Breast epithelium (tissue), 4 donors: ENCODE results near the gene GLRA1. TPM values are rescaled to one million over a fixed set of nuclear protein-coding genes. Genes with fewer than 3 reads are reported as not detected.

Source experiments
- DNase-seq, 2 donors: peaks; one replicate each; pipeline ENCODE4 v3.0.0-alpha.2; 2019; ENCODE audit warnings: low spot score in 2 of 2
- H3K27ac ChIP-seq, 2 donors: fragments of 200-600 bp; sonication (generic) in 1 of 2; one replicate each; pipeline ENCODE4 v1.5.1; 2016 to 2019; ENCODE audit warnings: mild to moderate bottlenecking in 1 of 2
- H3K27me3 ChIP-seq, 2 donors: fragments of 200-600 bp; sonication (generic) in 1 of 2; one replicate each; pipeline versions ENCODE4 v1.5.1 to v1.6.0; 2017 to 2019; ENCODE audit warnings: control low read depth in 1 of 2, mild to moderate bottlenecking in 1 of 2
- H3K36me3 ChIP-seq: fragments of 200-600 bp; one replicate; pipeline ENCODE4 v1.5.1; 2019
- H3K4me1 ChIP-seq, 2 donors: fragments of 200-600 bp; sonication (generic); one replicate each; pipeline ENCODE4 v1.5.1; 2016 to 2019; ENCODE audit warnings: control low read depth in 1 of 2
- H3K4me3 ChIP-seq, 3 donors: fragments of 200-600 bp; sonication (generic); 1 replicate in 2 of 3; 2 replicates in 1 of 3; pipeline ENCODE4 v1.5.1; 2016 to 2019; ENCODE audit warnings: mild to moderate bottlenecking in 3 of 3, moderate library complexity in 2 of 3
- H3K9me3 ChIP-seq, 2 donors: fragments of 200-600 bp; sonication (generic) in 1 of 2; one replicate each; pipeline ENCODE4 v1.5.1; 2016 to 2019; ENCODE audit warnings: control low read depth in 1 of 2
- CTCF ChIP-seq, 3 donors: fragments of 450-650 bp; IDR thresholded peaks; one replicate each; pipeline ENCODE4 v1.5.1; 2016 to 2017; ENCODE audit warnings: antibody characterized with exemption in 3 of 3, mild to moderate bottlenecking in 3 of 3, moderate library complexity in 3 of 3
- POLR2A ChIP-seq: fragments of 450-650 bp; IDR thresholded peaks from one replicate; pipeline ENCODE4 v1.6.1; 2016; ENCODE audit warnings: antibody characterized with exemption, mild to moderate bottlenecking, moderate library complexity
- POLR2AphosphoS5 ChIP-seq, 3 donors: sonication (generic); formaldehyde crosslinking; IDR thresholded peaks; one replicate each; pipeline ENCODE4 v1.6.1; 2017; ENCODE audit warnings: antibody characterized with exemption in 3 of 3
- intact Hi-C: fragments of 100-400 bp; cut with DNase I; formaldehyde crosslinking; loops from one replicate; pipeline ENCODE4 v1.15.1; 2023; ENCODE audit warnings: low total_unique reads
- total RNA-seq, 3 donors: library from RNA; depleted of rRNA; stranded (reverse); fragments of >200 nt; gene quantifications; one replicate each; pipeline ENCODE4 v1.1.0, GENCODE V29; 2016

GLRA1 gene
- total RNA-seq, 3 donors from 2014 or later = not detected

- H3K4me3 ChIP-seq = no peak overlapping the region
- TF ChIP-seq CTCF (IDR thresholded peaks at IDR 0.05) (no peak), POLR2AphosphoS5 (IDR thresholded peaks at IDR 0.05) (no peak), POLR2A (no peak)
- DNase-seq = no peak
- no peaks in the 10 kb centered on the region for H3K27me3 ChIP-seq
- H3K27ac ChIP-seq = no peak overlapping the region
- H3K4me1 ChIP-seq = no peaks in the 10 kb centered on the region
- H3K36me3 ChIP-seq = no peaks in the 10 kb centered on the region
- no peaks in the 10 kb centered on the region for H3K9me3 ChIP-seq
- intact Hi-C loops = no loop called here
Measured at GRCh38 chr5:151961557-151961956, 36.9 kb upstream of the GLRA1 start.

- H3K27ac ChIP-seq = no peak overlapping the region
- TF ChIP-seq POLR2AphosphoS5 (IDR thresholded peaks at IDR 0.05) (no peak), POLR2A (no peak), CTCF (IDR thresholded peaks at IDR 0.05) (no peak)
- H3K9me3 ChIP-seq = no peaks in the 10 kb centered on the region
- intact Hi-C loops = no loop called here
- no peaks in the 10 kb centered on the region for H3K36me3 ChIP-seq
- H3K4me3 ChIP-seq = no peak overlapping the region
- DNase-seq = no peak
- H3K4me1 ChIP-seq = no peaks in the 10 kb centered on the region
- H3K27me3 ChIP-seq = no peaks in the 10 kb centered on the region
Measured at GRCh38 chr5:151958111-151958510, 33.5 kb upstream of the GLRA1 start.

- Histone ChIP-seq H3K4me3 (no peak overlapping the region), H3K9me3 (no peaks in the 10 kb centered on the region), H3K27ac (no peak overlapping the region), H3K4me1 (no peaks in the 10 kb centered on the region), H3K36me3 (no peaks in the 10 kb centered on the region), H3K27me3 (no peaks in the 10 kb centered on the region)
- DNase-seq = no peak
- TF ChIP-seq CTCF (IDR thresholded peaks at IDR 0.05) (no peak), POLR2AphosphoS5 (IDR thresholded peaks at IDR 0.05) (no peak), POLR2A (no peak)
- intact Hi-C loops = no loop called here
Measured at GRCh38 chr5:151956725-151957124, 32.1 kb upstream of the GLRA1 start.

- no peaks in the 10 kb centered on the region for H3K27me3 ChIP-seq
- no peak overlapping the region for H3K4me3 ChIP-seq
- H3K27ac ChIP-seq = no peak overlapping the region
- no peaks in the 10 kb centered on the region for H3K4me1 ChIP-seq
- no peaks in the 10 kb centered on the region for H3K9me3 ChIP-seq
- no peak for TF ChIP-seq POLR2AphosphoS5 (IDR thresholded peaks at IDR 0.05)
- TF ChIP-seq CTCF (IDR thresholded peaks at IDR 0.05) = no peak
- no peak for TF ChIP-seq POLR2A
- DNase-seq = no peak
- no peaks in the 10 kb centered on the region for H3K36me3 ChIP-seq
- intact Hi-C loops = no loop called here
Measured at GRCh38 chr5:151954255-151954654, 29.6 kb upstream of the GLRA1 start.

GRCh38 chr5:151953833-151954232 lies 29.2 kb upstream of the GLRA1 start:
- no peaks in the 10 kb centered on the region for H3K9me3 ChIP-seq
- intact Hi-C loops = no loop called here
- H3K4me1 ChIP-seq = no peaks in the 10 kb centered on the region
- DNase-seq = no peak
- no peak for TF ChIP-seq POLR2AphosphoS5 (IDR thresholded peaks at IDR 0.05)
- TF ChIP-seq CTCF (IDR thresholded peaks at IDR 0.05) = no peak
- no peak overlapping the region for H3K4me3 ChIP-seq
- H3K27me3 ChIP-seq = no peaks in the 10 kb centered on the region
- no peak overlapping the region for H3K27ac ChIP-seq
- no peaks in the 10 kb centered on the region for H3K36me3 ChIP-seq
